Fibroblast of skin of abdomen (primary cell): ENCODE data around the gene ZBTB8A.
"Not testable (repeated sequence)": the region's sequence is repeated elsewhere in the genome, so short reads cannot be mapped to it uniquely, and the experiment has no call there.

Source experiments
- DNase-seq: peaks from one replicate; pipeline ENCODE4 v3.0.0-alpha.2; 2013

The ZBTB8A gene

DNA sequence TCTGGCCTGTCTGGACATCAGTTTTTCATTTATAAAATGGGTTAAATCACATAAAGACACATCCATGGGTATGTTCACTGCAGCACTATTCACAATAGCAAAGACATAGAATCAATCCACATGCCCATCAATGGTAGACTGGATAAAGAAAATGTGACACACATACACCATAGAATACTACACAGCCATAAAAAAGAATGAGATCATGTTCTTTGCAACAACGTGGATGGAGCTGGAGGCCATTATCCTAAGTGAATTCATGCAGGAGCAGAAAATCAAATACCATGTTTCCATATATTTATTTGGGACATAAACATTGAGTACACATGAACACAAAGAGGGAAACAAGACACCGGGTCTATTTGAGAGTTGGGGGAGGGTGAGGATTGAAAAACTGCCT lies 83.0 kb downstream of the ZBTB8A start:
- DNase-seq, result no peak

DNA sequence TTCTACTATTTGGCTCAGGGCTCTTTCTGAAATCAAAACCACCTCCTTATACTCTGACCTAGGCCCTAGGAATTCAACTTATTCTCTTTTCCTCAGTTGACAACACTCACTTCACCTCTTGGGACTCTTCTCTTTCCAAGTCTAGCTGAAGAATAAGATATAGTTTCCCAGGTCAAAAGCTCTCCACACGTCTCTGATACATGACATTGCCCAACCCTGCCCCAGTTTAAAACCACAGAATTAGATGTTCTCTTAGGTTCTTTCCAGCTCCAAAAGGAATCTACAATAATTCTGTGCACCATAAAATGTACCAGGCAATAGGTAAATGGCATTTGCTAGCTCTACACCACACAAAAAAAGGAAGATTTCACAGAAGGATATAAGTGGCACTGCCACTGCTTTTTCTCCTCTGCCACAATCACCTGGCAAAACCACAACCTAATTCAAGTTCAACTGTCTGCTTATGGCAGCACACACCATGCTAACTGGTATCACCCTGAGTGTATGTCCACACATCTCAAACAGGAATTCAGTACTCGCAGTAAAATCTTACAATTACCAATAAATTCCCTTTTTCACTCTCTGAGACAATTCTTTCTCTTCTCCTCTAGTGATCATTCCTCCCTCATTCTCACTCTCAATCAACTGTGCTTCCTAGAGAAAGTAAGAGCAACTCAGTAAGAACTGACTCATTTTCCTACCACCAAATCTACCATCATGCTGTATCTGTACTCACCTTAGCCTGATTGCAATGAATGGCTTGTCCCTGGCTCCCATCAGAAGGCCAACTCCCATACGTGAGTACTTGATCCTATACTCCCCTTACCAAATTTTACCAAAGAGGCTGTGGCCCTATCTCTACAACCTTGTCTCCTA lies 83.8 kb downstream of the ZBTB8A start:
- DNase-seq, result no peak

DNA sequence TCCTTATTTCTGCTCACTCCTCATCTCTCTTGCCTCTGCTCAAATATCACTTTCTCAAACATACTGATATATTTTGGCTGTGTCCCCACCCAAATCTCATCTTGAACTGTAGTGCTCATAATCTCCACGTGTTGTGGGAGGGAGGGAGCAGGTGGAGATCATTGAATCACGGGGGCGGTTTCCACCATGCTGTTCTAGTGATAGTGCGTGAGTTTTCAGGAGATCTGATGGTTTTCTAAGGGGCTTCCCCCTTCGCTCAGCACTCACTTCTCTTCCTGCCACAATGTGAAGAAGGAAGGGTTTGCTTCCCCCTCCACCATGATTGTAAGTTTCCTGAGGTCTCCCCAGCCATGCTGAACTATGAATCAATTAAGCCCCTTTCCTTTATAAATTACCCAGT lies 84.5 kb downstream of the ZBTB8A start:
- no peak for DNase-seq

DNA sequence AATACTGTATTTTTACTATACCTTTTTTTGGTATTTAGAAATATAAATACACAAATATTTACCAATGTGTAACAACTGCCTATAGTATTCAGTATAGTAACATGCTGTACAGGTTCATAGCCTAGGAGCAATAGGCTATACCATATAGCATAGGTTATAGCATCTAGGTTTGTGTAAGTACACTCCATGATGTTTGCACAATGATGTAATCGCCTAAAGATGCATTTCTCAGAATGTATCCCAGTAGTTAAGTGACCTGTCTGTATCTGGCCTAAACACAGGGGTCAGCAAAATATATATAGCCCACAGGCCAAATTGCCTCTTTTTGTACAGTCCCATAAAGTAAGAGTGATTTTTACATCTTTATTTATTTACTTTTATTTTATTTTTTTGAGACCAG lies 86.9 kb downstream of the ZBTB8A start:
- no peak for DNase-seq

DNA sequence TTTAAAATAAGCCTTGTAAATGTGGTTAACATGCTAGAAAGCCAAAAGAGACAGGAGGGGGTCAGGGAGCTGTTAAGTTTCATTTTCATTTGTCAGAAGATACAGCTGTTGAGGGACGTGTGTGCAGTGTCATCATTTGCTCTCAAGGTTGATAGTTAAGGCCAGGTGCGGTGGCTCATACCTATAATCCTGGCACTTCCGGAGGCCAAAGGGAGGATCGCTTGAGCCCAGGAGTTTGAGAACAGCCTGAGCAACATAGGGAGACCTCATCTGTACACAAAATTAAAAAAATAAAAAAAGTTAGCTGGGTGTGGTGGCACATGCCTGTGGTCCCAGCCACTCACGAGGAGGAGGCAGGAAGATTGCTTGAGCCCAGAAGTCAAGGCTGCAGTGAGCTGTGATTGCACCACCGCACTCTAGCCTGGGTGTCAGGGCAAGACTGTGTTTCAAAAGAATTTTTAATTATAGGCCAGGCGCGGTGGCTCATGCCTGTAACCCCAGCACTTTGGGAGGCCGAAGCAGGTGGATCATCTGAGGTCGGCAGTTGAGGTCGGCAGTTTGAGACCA lies 88.5 kb downstream of the ZBTB8A start:
- no peak for DNase-seq

DNA sequence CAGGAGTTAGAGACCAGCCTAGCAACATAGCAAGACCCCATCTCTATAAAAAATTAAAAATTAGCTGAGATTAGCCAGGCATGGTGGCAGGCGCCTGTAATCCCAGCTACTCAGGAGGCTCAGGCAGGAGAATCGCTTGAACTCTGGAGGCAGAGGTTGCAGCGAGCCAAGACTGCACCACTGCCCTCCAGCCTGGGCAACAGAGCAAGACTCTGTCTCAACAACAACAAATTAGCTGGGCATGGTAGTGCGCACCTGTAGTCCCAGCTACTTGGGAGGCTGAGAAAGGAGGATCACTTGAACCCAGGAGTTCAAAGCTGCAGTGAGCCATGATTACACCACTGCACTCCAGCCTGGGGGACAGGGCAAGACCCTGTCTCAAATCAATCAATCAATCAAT lies 90.9 kb downstream of the ZBTB8A start:
- DNase-seq, result not testable (repeated sequence)

DNA sequence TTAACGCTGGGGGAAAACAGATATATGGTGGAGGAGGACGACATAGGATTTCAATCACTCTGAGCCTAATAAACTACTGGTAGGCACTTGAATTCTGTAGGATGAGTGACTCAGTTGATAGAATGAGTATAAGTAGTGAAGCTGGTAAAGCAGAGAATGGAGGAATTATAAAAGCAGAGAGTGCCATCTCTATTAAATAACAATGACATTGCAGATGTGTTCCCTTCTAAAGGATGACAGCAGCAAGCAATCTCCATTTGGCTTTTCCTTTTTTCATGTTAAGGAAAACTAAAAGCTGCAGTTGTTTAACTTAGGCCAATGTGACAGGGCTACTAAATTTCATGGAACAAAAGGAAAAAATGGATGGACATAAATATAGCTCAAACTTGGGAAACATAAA lies 93.6 kb downstream of the ZBTB8A start:
- no peak for DNase-seq

DNA sequence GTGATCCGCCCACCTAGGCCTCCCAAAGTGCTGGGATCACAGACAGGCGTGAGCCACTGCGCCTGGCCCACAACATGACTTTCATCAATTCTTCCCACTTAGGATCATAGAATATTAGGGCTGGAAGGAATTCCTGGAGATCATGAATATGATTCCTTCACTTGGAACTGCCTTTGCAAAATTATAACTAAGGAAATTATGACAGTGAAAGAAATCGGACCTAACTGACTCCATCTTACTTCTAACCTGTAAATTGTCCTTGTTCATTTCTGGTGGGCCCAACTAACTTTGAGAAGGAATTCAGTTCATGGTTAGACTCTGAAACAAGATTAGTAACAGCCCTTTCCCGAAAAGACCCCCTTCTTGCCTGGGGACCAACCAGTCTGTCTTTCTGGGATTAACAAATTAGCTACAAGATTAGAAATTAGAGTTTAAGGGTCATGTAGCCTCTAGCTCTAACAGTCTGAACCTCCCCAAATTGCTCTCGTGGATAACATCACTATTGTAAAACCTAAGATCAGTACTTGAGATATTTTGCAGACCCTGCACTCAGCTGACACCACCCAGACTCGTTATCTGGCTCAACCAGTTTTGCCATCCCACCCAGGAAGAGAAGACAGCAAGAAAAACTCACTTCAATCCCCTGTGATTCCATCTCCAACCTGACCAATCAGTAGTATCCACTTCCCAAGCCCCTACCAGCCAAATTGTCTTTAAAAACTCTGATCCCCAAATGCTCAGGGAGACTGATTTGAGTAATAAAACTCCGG lies 96.5 kb downstream of the ZBTB8A start:
- DNase-seq, result no peak

DNA sequence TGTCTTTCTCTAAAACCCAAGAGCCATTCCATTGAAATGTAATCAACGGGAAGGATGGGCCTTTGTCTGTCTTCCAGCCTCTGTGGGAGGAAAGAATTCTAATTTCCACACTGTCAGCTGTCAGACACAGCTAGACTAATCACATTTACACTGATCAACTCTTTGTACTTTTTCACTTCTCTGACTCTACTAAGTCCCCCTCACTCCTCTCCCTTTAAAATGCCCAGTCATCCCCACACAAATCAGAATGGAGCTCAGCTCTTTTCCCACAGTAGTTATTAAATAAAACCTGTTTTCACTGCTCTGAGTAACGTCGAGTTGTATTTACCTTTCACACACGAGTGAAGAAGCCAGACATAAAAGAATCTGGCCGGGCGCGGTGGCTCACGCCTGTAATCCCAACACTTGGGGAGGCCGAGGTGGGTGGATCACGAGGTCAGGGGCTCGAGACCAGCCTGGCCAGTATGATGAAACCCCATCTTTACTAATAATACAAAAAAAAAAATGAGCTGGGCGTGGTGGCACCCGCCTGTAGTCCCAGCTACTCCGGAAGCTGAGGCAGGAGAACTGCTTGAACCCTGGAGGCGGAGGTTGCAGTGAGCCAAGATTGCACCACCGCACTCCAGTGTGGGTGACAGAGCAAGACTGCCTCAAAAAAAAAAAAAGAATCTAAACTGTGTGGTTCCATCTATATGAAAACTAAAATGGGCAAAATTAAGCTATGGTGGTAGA lies 97.9 kb downstream of the ZBTB8A start:
- DNase-seq, result peak; percentile 11

DNA sequence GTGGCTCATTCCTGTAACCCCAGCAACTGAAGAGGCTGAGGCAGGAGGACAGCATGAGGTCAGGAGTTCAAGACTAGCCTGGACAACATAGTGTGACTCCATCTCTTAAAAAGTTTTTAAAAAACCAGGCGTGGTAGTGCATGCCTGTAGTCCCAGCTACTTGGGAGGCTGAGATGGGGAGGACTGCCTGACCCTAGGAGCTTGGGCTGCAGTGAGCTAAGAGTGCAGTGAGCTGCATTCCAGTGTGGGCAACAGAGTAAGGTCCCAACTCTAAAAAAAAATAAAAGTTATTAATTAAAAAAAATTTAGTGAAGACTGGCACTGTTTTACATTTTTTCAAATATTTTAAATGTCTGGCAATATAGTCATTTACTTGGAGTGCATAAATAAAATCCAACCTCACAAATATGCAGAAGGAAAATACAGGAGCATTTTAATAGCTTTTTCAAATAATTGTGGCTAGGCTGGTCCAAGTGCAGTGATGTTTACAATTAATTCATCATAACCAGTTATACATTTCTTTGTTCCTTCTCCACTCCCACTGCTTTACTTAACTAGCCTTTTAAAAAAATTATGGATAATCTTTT lies 100.4 kb downstream of the ZBTB8A start:
- peak; percentile 75 for DNase-seq

DNA sequence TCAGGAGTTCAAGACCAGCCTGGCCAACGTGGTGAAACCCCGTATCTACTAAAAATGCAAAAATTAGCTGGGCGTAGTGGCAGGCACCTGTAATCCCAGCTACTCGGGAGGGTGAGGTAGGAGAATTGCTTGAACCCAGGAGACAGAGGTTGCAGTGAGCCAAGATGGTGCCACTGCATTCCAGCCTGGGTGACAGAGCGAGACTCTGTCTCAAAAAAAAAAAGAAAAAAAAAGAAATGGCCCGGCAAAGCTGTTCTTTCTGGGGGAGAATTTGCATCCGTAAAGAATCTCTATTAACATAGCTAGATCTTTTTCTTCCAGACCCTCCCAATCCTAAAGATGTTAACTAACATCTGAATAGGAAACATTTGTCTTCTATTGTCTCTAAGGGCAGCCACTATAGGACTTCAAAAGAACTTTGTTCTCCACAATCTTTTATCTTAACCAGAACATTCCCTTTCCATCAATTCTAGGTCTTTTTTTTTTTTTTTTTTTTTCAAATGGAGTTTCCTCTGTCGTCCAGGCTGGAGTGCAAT lies 103.1 kb downstream of the ZBTB8A start:
- DNase-seq, result not testable (repeated sequence)

DNA sequence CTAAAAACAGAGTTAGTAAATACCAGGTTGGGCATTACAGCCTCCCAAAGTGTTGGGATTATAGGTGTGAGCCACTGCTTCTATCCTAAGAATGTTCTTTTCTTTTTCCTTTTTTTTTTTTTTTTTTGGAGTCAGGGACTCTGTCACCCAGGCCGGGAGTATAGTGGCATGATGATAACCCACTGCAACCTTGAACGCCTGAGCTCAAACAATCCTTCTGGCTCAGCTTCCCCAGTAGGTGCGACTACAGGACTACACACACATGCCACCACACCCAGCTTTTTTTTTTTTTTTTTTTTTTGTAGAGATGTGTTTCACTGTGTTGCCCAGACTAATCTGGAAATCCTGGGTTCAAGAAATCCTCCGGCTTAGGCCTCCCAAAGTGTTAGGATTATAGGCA lies 105.2 kb downstream of the ZBTB8A start:
- DNase-seq, result no peak

DNA sequence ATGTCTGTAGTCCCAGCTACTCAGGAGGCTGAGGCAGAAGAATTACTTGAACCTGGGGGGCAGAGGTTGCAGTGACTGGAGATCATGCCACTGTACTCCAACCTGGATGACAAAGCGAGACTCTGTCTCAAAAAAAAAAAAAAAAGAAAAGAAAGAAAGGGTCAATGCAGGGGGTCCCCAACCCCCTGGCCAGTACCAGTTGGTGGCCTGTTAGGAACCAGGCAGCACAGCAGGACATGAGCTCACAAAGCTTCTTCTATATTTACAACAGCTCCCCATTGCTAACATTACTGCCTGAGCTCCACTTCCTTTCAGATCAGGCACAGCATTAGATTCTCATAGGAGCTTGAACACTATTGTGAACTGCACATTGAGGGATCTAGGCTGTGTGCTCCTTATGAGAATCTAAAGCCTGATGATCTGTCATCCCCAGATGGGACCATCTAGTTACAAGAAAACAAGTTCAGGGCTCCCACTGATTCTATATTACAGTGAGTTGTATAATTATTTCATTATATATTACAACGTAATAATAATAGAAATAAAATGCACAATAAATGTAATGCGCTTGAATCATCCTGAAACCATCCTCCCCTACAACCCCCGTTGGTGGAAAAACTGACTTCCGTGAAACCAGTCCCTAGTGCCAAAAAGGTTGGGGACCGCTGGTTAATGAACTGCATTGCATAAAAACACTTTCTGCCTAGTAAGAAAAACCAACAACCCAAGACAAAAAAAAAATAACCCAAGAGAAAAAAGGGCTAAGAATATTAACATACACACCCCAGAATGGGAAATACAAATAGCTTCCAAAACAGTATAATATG lies 108.3 kb downstream of the ZBTB8A start:
- no peak for DNase-seq

DNA sequence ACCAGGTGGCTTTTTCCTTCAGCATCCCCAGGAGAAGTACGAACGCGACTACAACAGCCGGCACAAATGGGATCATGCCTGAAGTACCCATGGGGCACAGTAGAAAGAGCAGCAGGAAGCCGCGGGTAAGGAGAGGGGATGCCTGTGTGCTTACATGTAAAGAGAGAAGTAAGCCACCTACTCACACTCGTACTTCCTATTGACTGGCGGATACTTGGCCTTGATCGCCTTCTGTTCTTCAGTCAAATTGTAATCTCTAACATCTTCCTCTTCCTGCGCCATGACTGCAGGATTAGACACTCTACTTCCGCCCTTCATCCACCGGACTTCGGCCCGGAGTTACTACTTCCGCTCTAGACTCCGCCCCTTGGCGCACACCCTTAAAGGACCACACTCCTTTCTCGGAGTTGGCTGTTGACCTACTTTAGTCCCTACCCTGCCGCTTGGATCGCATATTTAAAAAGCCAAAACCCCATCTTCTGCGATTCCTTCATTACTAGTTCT lies 111.1 kb downstream of the ZBTB8A start, which contains the start of gene ZBTB8OS:
TSS of gene ZBTB8OS (minus strand) at position 303 of the 504 bp plus-strand sequence. CDS start at position 282, 21 bp downstream.
- DNase-seq, result peak; percentile 93

DNA sequence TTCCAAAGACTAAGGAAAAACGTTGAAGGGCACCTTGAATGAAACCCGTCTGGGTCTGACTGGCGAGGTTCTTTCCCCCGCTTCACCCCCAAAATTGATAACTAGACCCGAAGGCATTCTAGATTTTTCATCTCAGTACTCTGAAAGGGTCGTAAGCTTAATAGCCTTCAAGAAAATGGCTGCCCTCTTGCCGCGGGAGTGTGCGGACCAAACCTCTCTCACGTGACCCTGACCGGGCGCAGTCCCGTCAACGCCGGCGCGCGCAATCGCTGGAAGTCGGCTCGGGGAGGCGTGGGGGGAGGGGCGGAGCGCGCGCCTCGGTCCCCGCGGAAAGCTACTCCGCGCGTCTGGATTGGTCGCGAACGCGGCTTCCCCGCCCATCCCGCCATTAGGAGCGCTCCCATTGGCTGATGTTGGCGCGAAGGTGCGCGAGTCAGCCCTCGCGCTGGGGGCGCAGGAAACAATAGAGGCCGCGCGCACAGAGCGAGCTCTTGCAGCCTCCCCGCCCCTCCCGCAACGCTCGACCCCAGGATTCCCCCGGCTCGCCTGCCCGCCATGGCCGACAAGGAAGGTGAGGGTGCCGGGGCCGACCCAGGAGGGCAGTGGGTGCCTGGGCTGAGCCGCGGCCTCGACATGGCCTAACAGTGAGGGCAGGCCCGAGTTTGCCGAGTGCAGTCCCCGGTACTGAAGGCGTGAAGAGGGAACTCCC lies 111.7 kb downstream of the ZBTB8A start, which contains the start of gene RBBP4:
TSS of gene RBBP4 (plus strand) at position 457 of the 709 bp plus-strand sequence. CDS start at position 556, 99 bp downstream.
- peak; percentile 98 for DNase-seq

DNA sequence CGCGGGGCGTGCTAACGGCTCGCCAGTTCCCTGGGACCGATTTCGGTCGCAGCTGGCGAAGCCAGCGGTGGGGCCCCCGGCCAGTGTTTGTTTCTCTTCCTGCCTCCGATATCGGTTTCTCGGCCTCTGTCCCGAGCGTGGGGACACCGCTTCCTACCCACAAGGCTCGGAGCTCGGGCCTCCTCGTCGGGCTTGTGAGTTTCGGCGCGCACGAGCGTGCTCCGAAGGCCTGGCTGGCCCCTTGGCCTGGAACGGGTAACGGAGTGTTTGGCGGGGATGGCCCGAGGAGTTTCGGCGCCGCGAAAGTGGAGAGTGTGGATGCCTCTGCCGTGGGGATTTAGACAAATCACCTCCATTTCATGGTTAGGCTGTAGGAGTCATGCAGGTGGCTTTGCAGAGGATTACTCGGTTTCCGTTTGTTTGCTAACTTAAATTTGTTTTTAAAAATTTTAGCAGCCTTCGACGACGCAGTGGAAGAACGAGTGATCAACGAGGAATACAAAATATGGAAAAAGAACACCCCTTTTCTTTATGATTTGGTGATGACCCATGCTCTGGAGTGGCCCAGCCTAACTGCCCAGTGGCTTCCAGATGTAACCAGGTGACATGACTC lies 112.3 kb downstream of the ZBTB8A start:
- DNase-seq, result no peak

DNA sequence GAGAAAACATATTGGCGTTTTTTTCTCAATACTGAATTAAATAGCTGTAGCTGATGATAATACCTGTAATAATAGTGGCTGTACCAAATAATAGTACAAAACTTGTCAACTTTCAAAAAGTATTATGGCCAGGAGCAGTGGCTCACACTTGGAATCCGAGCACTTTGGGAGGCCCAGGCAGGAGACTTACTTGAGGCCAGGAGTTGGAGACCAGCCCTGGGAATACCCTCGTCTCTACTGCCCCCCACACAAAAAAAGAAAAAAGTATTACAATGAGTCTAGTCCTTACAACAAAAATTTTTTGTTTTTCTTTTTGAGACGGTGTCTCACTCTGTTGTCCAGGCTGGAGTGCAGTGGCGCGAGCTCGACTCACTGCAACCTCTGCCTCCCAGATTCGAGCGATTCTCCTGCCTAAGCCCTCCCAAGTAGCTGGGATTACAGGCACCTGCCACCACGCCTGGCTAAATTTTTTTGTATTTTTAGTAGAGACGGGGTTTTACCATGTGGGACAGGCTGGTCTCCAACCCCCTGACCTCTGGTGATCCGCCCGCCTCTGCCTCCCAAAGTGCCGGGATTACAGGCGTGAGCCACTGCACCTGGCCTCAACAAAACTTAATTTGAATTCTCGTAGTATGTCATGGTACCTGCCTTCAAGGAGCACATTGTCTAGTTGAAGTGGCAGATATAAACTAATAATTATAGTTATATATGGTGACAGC lies 113.2 kb downstream of the ZBTB8A start:
- DNase-seq, result no peak
